C4-2B (cell line): ENCODE results near the gene STK11.

Experiments used
- CTCF ChIP-seq: fragments of 450-650 bp; conservative IDR thresholded peaks from 2 replicates; pipeline ENCODE4 v1.5.1; 2017; ENCODE audit warnings: mild to moderate bottlenecking
- ZFX ChIP-seq: fragments of 450-650 bp; IDR thresholded peaks from 2 replicates; pipeline ENCODE4 v1.6.1; 2017

- TF ChIP-seq CTCF (no peak), ZFX (no peak)
Measured at GRCh38 chr19:1254530-1255185, 49.1 kb downstream of the STK11 start.
